GM21528 (cell line): Measurements from ENCODE around the gene NBEAL2.
"Not testable (repeated sequence)": the region's sequence is repeated elsewhere in the genome, so short reads cannot be mapped to it uniquely, and the experiment has no call there.

Experiments
- ATAC-seq: cut with Tn5 transposase; IDR thresholded peaks from one replicate; pipeline ENCODE4 v1.9.1; 2021; ENCODE audit warnings: mild to moderate bottlenecking, moderate library complexity; ENCODE audit not compliant: unreplicated experiment, low FRiP score

The NBEAL2 gene

GRCh38 chr3:47028146-47028545 lies 48.7 kb downstream of the NBEAL2 start:
- no peak for ATAC-seq

GRCh38 chr3:47028667-47029066 lies 49.2 kb downstream of the NBEAL2 start:
- no peak for ATAC-seq

DNA sequence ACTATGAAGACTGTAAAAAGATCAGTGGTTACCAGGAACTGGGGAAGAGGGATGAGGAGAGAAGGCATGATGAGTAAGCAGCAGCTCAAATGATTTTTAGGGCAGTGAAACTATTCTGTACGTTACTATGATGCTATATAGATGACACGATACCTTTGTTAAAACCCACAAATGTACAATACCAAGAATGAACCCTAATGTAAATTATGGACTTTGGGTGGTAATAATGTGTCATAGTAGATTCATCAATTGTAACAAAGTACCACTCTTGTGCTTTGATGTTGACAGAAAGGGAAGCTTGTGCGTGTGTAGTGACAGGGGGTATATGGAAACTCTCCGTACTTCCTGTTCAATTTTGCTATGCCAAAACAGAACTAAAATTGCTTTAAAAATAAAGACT lies 51.6 kb downstream of the NBEAL2 start:
- not testable (repeated sequence) for ATAC-seq

GRCh38 chr3:47034868-47035489 lies 55.5 kb downstream of the NBEAL2 start:
- no peak for ATAC-seq

GRCh38 chr3:47035645-47036044 lies 56.2 kb downstream of the NBEAL2 start:
- no peak for ATAC-seq

- no peak for ATAC-seq
Observed at GRCh38 chr3:47036145-47036544, 56.7 kb downstream of the NBEAL2 start.

DNA sequence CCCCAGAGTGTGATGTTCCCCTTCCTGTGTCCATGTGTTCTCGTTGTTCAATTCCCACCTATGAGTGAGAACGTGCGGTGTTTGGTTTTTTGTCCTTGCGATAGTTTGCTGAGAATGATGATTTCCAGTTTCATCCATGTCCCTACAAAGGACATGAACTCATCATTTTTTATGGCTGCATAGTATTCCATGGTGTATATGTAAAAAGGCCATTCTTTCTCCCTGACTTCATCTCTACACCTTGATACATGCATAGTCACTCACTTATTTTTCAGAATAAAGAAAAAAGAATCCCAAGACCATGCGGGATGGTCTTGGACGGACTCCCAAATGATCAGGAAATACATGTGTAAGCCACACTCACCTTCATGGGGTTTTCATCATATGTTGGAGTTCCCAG lies 57.8 kb downstream of the NBEAL2 start:
- not testable (repeated sequence) for ATAC-seq

GRCh38 chr3:47041114-47041513 lies 61.6 kb downstream of the NBEAL2 start:
- ATAC-seq = no peak

DNA sequence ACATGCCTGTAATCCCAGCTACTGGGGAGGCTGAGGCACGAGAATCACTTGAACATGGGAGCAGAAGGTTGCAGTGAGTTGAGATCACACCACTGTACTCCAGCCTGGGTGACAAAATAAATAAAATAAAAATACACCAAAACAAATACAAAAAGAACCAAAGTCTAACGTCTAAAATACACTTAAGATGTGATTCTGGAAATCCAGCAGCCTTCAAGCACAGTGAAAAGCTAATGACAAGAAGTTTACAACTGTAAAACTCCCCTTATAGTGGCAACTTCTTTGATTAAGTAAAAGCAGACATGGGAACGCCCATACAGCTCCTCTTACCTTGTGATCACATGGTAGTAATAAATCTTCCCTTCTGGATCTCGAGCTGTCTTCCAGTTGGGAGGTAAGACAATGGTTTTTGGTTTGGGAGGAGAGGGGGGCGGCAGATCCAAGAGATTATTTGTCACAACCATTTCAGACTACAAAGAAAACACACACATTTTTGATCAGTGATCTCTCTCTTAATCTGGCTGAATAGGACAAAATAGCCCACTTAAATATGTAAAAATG lies 62.8 kb downstream of the NBEAL2 start:
- no peak for ATAC-seq

DNA sequence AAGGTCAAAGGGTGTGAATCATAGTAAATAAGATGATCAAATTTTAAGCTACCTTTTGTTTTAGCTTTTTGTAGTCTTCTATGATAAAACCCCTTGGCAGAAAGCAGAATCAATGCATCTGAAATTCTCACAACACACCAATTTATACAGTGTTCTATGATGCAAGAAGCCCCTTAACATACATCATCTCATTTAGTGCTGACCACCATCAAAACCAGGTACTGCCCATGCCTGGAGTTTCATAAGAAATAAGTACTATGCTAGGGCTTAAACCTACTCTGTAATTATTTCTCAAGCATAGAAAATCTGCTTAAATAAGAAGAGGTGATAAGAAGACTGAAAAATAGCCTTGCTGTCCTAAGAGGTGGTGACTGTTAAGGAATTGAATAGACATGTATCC lies 67.6 kb downstream of the NBEAL2 start:
- no peak for ATAC-seq

DNA sequence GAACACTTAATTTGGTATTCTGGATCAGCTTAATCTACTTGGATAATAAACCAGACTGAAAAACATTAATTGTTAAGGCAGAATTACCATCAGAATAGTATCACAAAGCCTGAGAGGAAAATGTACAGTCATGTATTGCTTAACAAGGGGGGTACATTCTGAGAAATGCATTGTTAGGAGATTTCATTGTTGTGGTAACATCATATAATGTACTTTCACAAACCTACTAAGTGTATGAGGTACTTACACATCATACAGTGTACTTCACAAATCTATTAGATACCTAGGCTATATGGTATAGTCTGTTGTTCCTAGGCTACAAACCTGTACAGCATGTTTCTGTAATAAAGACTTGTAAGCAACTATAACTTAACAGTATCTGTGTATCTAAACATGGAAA lies 68.2 kb downstream of the NBEAL2 start:
- ATAC-seq = no peak

DNA sequence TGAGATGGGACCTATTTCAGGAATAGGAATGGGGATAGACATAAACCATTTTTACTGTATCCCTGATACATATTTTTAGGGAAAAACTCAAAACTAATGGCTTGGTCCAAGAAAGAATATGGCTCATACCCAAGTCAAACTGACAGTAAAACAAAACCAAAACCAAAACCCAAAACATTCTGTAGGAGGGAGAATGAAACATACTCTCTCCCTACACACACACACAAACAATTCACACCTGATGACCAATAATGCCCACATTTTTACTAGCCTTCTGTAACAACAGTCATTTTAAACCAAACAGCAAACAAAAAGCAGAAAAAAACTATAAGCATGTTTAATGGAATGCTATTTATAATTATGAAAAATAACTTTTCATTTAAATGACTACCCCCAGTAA lies 74.9 kb downstream of the NBEAL2 start:
- ATAC-seq = no peak

DNA sequence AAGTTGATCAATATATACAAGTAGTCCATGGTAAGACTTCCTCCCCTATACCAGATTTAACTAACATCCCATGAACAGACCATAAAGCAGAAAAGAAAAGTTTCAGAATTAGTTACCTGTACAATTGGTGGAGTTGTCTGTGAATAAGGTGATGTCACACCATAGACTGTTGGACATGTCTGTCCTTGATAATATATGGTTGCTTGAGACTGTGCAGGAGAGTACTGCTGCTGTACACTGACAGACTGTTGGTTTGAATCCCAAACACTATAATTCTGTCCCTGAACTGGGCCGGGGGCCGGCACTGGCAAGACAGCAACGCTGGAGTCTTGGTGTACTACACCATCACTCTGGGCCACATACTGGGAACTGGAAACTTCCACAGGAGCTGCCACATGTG lies 77.2 kb downstream of the NBEAL2 start:
- ATAC-seq = no peak

- ATAC-seq = no peak
Observed at GRCh38 chr3:47057212-47057671, 77.8 kb downstream of the NBEAL2 start.
